Measurements from ENCODE around the gene IL33.

DNA sequence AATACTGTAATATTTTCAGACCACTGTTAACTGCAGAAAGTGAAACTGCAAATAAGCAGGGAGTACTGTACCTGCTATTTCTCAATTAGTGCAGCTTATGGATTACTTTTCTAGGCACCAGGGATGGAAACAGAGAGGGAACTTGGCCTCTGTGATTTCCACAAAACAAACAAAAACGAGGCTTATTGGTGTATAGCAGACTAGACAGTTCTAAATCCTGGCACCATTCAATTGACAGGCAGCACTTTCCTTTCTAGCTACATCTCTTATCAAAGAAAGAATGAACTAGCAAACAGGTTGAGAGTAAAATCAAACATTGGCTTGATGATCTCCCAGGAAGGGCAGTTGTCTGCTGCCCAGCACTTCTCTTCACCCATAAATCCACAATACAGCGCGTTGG lies 16.0 kb upstream of the IL33 start:
- TF ChIP-seq, protein P1, sequence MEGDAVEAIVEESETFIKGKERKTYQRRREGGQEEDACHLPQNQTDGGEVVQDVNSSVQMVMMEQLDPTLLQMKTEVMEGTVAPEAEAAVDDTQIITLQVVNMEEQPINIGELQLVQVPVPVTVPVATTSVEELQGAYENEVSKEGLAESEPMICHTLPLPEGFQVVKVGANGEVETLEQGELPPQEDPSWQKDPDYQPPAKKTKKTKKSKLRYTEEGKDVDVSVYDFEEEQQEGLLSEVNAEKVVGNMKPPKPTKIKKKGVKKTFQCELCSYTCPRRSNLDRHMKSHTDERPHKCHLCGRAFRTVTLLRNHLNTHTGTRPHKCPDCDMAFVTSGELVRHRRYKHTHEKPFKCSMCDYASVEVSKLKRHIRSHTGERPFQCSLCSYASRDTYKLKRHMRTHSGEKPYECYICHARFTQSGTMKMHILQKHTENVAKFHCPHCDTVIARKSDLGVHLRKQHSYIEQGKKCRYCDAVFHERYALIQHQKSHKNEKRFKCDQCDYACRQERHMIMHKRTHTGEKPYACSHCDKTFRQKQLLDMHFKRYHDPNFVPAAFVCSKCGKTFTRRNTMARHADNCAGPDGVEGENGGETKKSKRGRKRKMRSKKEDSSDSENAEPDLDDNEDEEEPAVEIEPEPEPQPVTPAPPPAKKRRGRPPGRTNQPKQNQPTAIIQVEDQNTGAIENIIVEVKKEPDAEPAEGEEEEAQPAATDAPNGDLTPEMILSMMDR (IDR thresholded peaks at IDR 0.05; ENCODE audit: poor library complexity): no peak
- no peak for TF ChIP-seq EZH2 (IDR thresholded peaks at IDR 0.05; ENCODE audit: borderline replicate concordance)
